ENCODE measurements around the gene KIF12. TPM values are rescaled to one million over a fixed set of nuclear protein-coding genes. Genes with fewer than 3 reads are reported as not detected.

KIF12 gene
- total and polyA plus RNA-seq, 9 donors = 0.54 to 17.8 (median 2.0) TPM; not detected in 1

DNA sequence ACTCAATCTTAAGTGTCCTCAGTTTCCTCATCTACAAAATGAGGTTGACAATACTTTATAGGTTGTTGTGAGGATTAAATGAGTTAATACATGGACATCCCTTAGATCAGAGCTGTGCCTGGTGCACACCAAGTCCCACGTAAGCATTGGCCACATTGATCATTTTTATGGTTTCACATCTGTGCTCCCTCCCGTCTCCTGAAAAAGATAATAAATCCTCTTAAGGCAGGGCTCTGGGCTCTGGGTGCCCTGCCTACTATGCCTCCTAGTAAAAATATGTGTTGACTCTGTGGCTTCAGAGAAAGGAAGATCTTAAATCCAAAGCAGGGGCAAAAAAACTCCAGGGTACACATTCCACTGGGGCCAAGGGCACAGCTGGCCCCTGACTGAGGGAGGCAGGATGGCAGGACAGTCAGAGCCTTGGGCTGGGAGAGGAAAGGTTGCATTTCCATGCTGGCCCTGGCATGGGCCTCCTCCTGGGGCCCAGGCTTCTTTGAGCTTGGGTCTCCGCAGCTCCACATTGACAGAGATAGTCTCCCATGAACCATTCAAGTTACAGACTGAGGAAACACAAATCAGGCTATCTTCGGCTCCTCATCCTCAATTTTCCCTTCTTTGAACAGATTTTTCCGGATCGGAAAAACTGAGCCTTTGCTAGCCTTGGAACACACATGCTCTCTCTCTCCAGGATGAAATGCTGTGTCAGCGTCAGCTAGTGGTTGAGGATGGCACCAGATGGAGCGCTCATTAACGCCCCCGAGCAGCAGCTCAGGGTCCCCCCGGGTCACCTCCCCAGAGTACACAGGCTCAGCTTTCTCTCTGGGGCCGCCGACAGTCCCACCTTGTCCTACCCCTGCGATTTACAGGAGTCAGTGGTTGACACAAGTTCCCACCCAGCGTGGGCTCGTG, 22.4 kb upstream of the KIF12 start:
- DNase-seq = no peak
- Histone ChIP-seq H3K27me3 (no peaks in the 10 kb centered on the region), H3K9me3 (no peaks in the 10 kb centered on the region), H3K27ac (no peak overlapping the region), H3K36me3 (no peaks in the 10 kb centered on the region), H3K4me1 (ENCODE audit: insufficient read depth) (peaks cover 2% of the 10 kb centered on the region), H3K4me3 (no peak overlapping the region)
- intact Hi-C loops (cut with DNase I) = no loop called here
- no peak for TF ChIP-seq EP300 (IDR thresholded peaks at IDR 0.05)
- 66 to 71% (median 71%) methylated on average over 16 of the region's 16 CpGs for WGBS, 3 donors

GRCh38 chr9:114120192-114121014, 21.3 kb upstream of the KIF12 start:
- no peaks in the 10 kb centered on the region for H3K27me3 ChIP-seq
- peaks cover 2% of the 10 kb centered on the region for H3K4me1 ChIP-seq (ENCODE audit: insufficient read depth)
- H3K4me3 ChIP-seq = no peak overlapping the region
- no peak overlapping the region for H3K27ac ChIP-seq
- TF ChIP-seq POLR2A (IDR thresholded peaks at IDR 0.05) (no peak), EP300 (IDR thresholded peaks at IDR 0.05) (no peak)
- TF ChIP-seq, protein P1, sequence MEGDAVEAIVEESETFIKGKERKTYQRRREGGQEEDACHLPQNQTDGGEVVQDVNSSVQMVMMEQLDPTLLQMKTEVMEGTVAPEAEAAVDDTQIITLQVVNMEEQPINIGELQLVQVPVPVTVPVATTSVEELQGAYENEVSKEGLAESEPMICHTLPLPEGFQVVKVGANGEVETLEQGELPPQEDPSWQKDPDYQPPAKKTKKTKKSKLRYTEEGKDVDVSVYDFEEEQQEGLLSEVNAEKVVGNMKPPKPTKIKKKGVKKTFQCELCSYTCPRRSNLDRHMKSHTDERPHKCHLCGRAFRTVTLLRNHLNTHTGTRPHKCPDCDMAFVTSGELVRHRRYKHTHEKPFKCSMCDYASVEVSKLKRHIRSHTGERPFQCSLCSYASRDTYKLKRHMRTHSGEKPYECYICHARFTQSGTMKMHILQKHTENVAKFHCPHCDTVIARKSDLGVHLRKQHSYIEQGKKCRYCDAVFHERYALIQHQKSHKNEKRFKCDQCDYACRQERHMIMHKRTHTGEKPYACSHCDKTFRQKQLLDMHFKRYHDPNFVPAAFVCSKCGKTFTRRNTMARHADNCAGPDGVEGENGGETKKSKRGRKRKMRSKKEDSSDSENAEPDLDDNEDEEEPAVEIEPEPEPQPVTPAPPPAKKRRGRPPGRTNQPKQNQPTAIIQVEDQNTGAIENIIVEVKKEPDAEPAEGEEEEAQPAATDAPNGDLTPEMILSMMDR (IDR thresholded peaks at IDR 0.05) = no peak
- intact Hi-C loops (cut with DNase I) = no loop called here
- H3K36me3 ChIP-seq = no peaks in the 10 kb centered on the region
- no peak for DNase-seq
- H3K9me3 ChIP-seq = no peaks in the 10 kb centered on the region
- 64 to 71% (median 65%) methylated on average over 4 of the region's 4 CpGs for WGBS, 3 donors

- H3K4me3 ChIP-seq = no peak overlapping the region
- no peaks in the 10 kb centered on the region for H3K36me3 ChIP-seq
- no peaks in the 10 kb centered on the region for H3K27me3 ChIP-seq
- intact Hi-C loops (cut with DNase I) = no loop called here
- peaks cover 2% of the 10 kb centered on the region for H3K4me1 ChIP-seq (ENCODE audit: insufficient read depth)
- TF ChIP-seq, protein P1 (IDR thresholded peaks at IDR 0.05) = no peak
- TF ChIP-seq EP300 (IDR thresholded peaks at IDR 0.05) = no peak
- no peak for TF ChIP-seq POLR2A (IDR thresholded peaks at IDR 0.05)
- no peak overlapping the region for H3K27ac ChIP-seq
- no peaks in the 10 kb centered on the region for H3K9me3 ChIP-seq
- DNase-seq = no peak
- WGBS, 3 donors = 46 to 50% (median 47%) methylated on average over 9 of the region's 9 CpGs
Observed at GRCh38 chr9:114119242-114120191, 20.4 kb upstream of the KIF12 start.

DNA sequence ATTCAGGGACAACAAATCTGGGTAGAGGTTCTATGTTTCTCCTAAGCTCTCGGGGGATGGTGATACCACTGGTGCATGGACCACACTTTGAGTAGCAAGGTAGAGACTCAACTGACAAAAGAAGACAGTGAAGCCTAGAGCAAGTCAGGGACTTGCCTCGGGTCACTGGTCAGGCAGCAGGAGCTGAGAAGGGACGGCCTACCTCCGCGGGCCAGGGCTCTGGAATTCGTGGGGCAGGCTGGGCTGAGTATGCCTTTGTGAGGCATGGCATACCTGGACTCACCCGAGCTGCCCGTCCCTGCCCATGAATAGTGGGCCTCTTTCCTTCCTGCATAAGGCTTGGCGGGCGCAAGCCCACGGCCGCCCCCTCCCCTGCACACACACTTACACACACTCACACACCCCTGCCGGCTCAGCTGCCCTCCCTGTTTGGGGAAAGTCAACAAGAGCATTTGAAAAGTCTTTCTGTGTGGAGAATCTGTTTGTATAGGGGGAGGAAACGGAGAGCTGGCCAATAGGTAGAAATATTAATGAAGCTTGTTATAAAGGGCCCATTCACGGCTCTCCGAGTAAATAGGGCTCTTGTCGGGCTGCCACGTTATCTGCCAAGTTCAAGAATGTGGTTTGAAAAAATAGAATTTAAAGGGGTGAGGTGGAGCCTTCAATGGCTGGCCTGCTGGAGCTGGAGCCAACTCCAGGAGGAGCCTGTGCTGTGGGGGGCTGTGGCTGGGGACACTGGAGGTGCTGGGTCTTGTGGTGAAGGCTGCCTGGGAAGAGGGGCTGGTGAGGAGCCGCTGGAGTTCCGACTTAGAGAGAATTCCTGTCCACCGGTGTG, 19.1 kb upstream of the KIF12 start:
- Histone ChIP-seq H3K36me3 (no peaks in the 10 kb centered on the region), H3K27ac (no peak overlapping the region), H3K9me3 (no peaks in the 10 kb centered on the region), H3K27me3 (no peaks in the 10 kb centered on the region), H3K4me3 (no peak overlapping the region), H3K4me1 (ENCODE audit: insufficient read depth) (no peaks in the 10 kb centered on the region)
- no peak for TF ChIP-seq EP300 (IDR thresholded peaks at IDR 0.05)
- TF ChIP-seq, protein P1 (IDR thresholded peaks at IDR 0.05) = no peak
- TF ChIP-seq POLR2A (IDR thresholded peaks at IDR 0.05) = no peak
- WGBS, 3 donors = 73 to 75% (median 74%) methylated on average over 21 of the region's 21 CpGs
- no peak for DNase-seq
- intact Hi-C loops (cut with DNase I) = no loop called here

Measured in ovary (tissue), 9 donors.